ENCODE measurements around the gene B4GALT1. TPM values are rescaled to one million over a fixed set of nuclear protein-coding genes. Genes with fewer than 3 reads are reported as not detected.

The B4GALT1 gene

GRCh38 chr9:33065157-33066076, 101.7 kb downstream of the B4GALT1 start:
- no peak overlapping the region for H2AFZ ChIP-seq (ENCODE audit: low read depth, low read length)
- peaks cover 24% of the 10 kb centered on the region for H3K79me1 ChIP-seq (replicated peaks; ENCODE audit: low read length, poor library complexity, severe bottlenecking)
- H2BK120ac ChIP-seq (ENCODE audit: low read depth, low read length) = no peak overlapping the region
- no peak overlapping the region for H3K27ac ChIP-seq (ENCODE audit: low read length, poor library complexity, severe bottlenecking)
- no peak overlapping the region for H3K14ac ChIP-seq (ENCODE audit: low read length in 2 of 2)
- no peak overlapping the region for H4K91ac ChIP-seq (ENCODE audit: low read length)
- H3K23ac ChIP-seq (ENCODE audit: low read length in 2 of 2) = no peak overlapping the region
- H2AK5ac ChIP-seq (ENCODE audit: low read length, severe bottlenecking) = no peak overlapping the region
- no peak overlapping the region for H3K18ac ChIP-seq (ENCODE audit: low read depth in 1 of 2, low read length in 2 of 2)
- H2BK15ac ChIP-seq (ENCODE audit: low read depth, poor library complexity, severe bottlenecking) = no peak overlapping the region
- no peak for DNase-seq
- H3K9ac ChIP-seq (ENCODE audit: low read length) = no peak overlapping the region
- H3K9me3 ChIP-seq (ENCODE audit: control insufficient read depth, low read length) = no peaks in the 10 kb centered on the region
- WGBS = over 99% methylated on average over 5 of the region's 5 CpGs
- no peak overlapping the region for H2BK12ac ChIP-seq (ENCODE audit: low read length in 2 of 2)
- no peak overlapping the region for H3K4me2 ChIP-seq (ENCODE audit: low read length, poor library complexity, severe bottlenecking)
- no peak overlapping the region for H3K4me3 ChIP-seq (ENCODE audit: insufficient read depth in 1 of 2, low read depth in 1 of 2, low read length in 2 of 2)
- H3K4ac ChIP-seq (ENCODE audit: low read depth in 1 of 2, low read length in 2 of 2) = no peak overlapping the region
- no peak overlapping the region for H4K8ac ChIP-seq (ENCODE audit: low read length)
- H3K4me1 ChIP-seq (ENCODE audit: control insufficient read depth, insufficient read depth, low read depth, low read length) = no peaks in the 10 kb centered on the region
- H3K27me3 ChIP-seq (ENCODE audit: control insufficient read depth in 1 of 2, insufficient read depth in 1 of 2, low read length in 2 of 2) = no peaks in the 10 kb centered on the region
- no peak overlapping the region for H2BK5ac ChIP-seq (ENCODE audit: low read depth, low read length, poor library complexity, severe bottlenecking)
- H3K36me3 ChIP-seq (ENCODE audit: control insufficient read depth in 1 of 2, insufficient read depth in 2 of 2, low read depth in 1 of 2, low read length in 2 of 2) = peaks cover 26 to 92% of the 10 kb centered on the region in 2 experiments

Small RNAs within 50 kb of the gene (small RNA-seq; reads per million reads assigned to genes)
- gene RNU4ATAC15P (ENCODE audit: low read depth) = not detected

Data from mesenchymal stem cell (in vitro differentiated cells and primary cell).